Hematopoietic multipotent progenitor cell treated with erythropoietin and hydrocortisone succinate and interleukin-3 and kit ligand, for 15 days (in vitro differentiated cells): ENCODE data around the gene DSP.

Experiments
- DNase-seq: peaks from one replicate; pipeline ENCODE4 v3.0.0-alpha.2; 2015; ENCODE audit warnings: low spot score

The DSP gene, protein sequence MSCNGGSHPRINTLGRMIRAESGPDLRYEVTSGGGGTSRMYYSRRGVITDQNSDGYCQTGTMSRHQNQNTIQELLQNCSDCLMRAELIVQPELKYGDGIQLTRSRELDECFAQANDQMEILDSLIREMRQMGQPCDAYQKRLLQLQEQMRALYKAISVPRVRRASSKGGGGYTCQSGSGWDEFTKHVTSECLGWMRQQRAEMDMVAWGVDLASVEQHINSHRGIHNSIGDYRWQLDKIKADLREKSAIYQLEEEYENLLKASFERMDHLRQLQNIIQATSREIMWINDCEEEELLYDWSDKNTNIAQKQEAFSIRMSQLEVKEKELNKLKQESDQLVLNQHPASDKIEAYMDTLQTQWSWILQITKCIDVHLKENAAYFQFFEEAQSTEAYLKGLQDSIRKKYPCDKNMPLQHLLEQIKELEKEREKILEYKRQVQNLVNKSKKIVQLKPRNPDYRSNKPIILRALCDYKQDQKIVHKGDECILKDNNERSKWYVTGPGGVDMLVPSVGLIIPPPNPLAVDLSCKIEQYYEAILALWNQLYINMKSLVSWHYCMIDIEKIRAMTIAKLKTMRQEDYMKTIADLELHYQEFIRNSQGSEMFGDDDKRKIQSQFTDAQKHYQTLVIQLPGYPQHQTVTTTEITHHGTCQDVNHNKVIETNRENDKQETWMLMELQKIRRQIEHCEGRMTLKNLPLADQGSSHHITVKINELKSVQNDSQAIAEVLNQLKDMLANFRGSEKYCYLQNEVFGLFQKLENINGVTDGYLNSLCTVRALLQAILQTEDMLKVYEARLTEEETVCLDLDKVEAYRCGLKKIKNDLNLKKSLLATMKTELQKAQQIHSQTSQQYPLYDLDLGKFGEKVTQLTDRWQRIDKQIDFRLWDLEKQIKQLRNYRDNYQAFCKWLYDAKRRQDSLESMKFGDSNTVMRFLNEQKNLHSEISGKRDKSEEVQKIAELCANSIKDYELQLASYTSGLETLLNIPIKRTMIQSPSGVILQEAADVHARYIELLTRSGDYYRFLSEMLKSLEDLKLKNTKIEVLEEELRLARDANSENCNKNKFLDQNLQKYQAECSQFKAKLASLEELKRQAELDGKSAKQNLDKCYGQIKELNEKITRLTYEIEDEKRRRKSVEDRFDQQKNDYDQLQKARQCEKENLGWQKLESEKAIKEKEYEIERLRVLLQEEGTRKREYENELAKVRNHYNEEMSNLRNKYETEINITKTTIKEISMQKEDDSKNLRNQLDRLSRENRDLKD (N-terminal part only)

DNA sequence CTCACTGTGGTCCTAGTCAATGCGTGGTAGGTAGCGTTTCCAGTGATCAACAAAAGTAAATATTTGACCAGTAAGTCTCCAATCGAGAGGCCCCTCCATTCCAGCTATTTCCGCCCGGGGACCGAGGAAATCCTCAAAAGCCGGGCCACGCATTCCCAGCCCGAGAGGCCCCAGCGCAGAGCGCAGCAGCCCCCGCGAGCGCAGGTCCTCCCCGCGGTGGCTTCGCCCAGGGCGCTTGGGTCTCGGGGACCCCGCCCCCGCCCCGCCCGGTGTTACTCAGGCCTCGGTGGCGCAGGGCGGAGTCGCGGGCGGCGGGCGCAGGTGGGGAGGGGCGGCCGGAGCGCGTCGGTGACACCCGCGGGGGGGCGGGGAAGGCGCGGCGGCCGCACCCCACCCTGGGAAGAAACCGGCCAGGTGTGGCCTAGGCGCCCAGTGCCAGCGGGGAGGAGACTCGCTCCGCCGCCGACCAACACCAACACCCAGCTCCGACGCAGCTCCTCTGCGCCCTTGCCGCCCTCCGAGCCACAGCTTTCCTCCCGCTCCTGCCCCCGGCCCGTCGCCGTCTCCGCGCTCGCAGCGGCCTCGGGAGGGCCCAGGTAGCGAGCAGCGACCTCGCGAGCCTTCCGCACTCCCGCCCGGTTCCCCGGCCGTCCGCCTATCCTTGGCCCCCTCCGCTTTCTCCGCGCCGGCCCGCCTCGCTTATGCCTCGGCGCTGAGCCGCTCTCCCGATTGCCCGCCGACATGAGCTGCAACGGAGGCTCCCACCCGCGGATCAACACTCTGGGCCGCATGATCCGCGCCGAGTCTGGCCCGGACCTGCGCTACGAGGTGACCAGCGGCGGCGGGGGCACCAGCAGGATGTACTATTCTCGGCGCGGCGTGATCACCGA, at the start of gene DSP:
Gene DSP, plus strand, starts transcription at position 497 of the 890 bp plus-strand sequence. Its CDS starts 245 bp downstream, at position 742.
- no peak for DNase-seq

DNA sequence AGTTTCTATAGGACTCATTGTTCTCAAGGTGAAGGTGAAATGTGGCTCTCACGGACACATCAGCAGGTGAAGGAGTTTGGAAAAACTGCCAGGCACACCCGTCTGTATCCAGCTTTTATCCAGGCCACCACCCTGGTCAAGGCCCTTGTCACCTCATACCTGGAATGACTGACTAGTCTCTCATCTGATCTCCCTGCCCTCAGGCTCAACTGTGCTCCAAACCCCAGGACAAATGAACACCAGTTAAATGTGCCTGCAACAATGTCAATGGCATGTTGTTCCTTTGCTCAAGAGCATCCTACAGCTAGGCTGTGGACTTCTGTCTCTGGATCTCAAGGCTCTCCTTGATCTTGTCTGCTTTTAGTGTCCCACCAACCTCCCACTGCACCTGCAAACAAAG, 47.6 kb upstream of the DSP start:
- DNase-seq: no peak

DNA sequence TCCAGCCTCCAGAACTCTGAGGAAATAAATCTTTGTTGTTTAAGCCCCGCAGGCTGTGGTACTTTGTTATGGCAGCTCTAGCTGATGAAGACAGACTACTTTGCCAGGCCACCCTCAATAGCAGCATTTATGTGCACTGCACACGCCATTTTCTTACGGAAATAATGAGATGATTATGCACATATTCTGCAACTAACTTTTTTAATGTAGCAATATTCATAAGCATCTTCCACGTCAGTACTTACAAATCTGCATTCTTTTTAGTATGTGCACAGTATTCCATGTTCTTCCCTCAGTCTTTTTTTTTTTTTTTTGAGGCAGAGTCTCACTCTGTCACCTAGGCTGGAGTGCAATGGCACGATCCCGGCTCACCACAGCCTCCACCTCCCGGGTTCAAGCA, 46.8 kb upstream of the DSP start:
- no peak for DNase-seq

DNA sequence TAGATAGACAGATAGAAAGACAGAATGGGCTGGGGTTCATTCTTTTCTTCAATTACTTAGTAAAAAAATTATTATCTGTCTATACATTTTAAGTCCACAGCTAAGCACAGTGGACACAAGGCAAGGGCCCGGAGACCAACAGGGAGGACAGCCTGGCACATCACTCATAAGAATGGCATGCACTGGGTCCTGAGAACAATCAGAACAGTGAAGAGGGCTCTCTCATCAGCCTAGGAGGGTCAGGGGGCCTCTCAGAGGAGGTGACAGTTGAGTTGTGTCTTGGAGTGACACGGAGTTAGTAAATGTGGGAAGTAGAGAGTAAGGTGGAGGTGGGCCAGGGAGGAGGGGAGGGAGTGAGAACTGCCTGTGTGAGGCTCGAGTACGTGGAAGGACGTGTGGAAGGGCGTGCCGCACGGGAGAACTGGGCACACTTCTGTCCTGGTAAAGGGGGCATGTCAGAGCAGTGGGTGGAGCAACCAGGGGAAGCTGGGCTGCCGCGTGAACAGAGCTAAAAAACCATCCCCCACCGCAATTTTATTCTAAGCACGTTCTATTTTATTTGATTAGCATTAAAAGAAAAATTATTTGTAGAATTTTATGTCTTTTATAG, 45.1 kb upstream of the DSP start:
- DNase-seq: no peak

DNA sequence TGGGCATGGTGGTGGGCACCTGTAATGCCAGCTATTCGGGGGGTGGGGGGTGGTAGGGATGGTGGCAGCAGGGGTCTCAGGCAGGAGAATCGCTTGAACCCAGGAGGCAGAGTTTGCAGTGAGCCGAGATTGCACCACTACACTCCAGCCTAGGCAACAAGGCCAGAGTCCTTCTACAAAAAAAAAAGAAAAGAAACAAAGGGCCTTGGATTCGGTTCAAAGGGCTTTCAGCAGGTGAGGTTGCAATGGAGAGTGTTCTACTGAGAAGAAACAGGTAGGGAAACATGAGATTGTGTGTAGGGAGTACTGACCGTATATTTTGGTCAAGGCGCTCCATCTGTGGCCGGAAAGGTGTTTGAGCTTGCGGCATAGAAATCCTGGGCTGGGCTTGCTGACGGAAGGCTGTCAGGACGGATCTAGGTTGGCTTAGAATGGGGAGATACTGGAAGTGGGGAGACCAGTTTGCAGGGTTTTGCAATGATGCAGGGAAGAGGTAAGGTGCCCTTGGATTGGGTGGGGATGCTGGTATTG, 40.7 kb upstream of the DSP start:
- DNase-seq: no peak

DNA sequence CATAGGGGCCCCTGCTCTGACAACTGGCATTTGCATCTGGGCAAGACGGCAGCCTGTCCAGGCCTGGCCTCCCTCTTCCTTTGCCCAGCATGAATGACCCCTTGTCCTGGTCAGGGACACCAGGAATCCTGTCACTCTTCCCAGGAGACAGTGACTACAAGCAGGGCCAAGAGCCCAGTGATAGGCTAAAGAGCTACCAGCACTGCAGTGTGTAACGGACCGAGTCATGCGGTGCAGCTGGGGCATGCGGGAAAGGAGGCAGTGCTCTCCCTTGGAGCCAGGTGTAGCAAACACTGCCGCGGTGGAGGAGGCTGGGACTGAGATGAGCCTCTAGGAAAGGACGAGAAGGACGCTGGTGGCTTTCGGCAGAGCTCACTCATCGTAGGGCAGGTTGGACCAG, 38.7 kb upstream of the DSP start:
- DNase-seq: no peak

DNA sequence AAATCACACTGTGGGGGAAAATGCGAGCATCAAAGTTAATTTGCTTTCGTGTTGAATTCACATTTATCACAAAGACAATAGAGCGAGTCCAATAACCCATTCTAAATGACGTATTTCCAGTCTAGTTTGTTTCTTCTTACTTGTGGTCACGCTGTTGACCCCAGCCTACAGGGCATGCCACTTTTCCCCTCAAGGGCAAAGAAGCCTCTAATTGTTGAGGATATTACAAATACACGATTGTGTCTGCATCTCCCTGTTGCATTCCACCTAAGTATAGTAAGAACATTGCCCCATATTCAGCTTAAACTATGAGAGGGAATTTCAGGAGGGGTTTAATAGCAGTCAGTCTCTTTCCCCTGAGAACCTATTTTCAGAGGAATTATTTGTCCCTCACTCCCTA, 37.4 kb upstream of the DSP start:
- no peak for DNase-seq

DNA sequence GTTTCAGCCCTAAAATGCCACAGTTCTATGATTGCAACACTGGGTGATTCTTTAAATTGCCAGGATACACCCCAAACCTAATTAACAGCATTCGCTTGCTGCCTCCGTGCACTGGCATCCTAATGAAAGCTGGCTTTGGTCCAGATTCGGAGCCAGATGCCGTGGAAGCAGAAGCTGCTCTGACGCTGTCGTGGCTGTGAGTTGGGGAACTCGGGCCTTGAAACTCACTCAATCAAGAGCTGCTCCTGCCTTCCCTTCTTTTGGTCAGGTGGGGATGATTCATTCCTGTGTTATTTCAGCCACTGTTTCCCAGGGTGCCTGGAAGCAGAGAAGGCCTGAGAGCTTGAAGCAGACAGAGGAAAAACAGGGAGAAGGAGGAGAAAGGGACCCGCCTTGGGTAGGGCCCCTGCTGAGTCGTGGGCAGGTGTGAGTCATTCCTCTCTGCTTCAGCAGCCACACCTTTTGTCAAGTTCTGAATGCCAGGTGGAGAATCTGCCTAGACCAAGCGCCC, 36.2 kb upstream of the DSP start:
- no peak for DNase-seq

DNA sequence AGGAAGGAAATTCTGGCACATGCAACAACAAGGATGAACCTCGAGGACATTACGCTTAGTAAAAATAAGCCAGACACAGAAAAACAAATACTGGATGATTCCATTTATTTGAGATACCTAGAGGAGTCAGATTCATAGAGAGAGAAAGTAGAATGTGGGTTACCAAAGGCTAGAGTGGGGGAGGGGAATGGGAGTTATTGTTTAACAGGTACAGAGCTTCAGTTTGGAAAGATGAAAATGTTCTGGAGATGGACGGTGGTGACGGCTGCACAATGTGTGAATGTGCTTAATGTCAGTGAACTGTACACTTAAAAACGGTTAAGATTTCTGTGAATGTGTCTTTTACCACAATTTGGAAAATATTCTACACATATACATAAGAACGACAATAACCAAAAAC, 33.9 kb upstream of the DSP start:
- DNase-seq: no peak

DNA sequence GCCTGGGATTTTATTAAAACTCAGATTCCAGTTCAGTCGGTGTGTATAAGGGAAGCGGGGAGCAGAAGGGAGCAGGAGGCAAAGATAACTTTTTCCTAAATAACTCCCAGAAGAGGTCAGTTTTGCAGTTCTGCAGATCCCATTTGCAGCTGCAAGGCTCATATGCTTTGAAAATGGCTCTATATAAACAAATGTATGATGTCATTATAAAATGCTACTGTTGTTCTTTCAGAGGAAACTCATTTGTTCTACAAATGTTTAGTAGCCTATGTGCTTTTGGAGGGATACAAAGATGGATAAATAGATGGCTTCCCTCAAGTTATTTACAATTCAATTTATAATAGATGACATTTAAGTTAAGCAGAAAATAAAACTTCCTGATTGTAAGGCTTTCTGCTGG, 29.2 kb upstream of the DSP start:
- no peak for DNase-seq

DNA sequence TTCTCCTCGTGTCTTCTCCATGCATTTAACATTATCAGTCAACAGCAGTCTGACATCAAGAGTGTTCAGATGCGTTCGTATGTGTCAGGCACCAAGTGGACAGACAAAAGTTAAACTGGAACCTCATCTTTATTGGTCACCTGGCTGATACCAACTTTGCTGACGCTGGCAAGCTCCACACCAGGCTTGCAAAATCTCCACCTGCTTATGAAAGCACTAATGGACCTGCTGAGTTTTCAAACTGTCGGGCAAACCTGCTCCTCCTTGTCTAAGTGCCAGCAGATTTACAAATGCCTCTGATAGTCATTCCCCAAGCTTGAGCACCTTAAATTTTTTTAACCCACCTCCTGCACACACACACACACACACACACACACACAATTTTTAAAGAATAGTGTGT, 27.9 kb upstream of the DSP start:
- no peak for DNase-seq

DNA sequence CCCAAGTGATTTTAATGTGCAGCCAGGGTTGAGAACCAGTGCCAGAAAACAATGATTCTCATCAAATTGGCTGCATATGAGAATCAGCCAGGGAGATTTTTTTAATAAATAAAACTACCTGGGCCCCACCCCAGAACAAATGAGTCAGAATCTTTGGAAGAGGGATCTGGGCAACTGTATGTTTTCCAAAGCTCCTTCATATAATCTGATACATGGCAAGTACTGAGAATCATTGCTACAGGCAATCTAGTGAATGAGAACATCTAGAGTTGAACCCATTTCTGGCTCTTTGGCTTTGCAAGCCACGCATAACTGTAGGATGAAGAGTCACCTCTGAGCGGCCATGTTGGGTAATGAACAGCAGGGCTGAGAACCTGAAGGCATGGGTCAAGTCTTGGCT, 26.1 kb upstream of the DSP start:
- no peak for DNase-seq

DNA sequence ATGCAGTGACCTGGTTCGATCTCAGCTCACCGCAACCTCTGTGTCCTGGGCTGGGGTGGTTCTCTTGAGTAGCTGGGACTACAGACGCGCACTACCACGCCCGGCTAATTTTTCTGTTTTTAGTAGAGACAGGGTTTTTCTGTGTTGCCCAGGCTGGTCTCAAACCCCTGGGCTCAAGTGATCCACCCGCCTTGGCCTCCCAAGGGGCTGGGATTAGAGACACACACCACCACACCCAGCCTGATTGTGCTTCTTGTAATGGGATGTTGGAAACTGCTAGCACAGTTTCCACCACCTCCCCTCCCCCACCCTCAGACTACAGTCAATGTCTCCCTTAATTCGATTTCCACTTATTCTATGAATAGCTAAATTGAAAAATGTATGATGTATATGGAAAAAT, 22.6 kb upstream of the DSP start:
- no peak for DNase-seq

DNA sequence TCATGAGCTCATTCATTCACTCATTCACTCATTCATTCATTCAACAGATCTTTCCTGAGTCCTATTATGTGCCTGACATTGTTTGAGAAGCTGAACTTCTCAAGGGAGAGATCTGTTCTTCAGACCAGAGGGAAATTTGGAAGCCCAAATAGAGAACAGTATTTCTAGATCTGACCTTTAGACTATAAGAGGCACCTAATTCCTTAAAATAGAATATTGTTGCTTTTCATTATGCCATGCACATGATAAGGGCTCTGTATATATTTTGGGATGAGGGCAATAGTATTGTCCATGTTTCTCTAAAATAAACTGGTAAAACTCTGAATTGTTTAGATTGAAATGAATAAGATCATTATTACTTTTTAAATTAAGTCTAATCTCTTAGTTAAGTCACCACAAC, 18.6 kb upstream of the DSP start:
- no peak for DNase-seq

DNA sequence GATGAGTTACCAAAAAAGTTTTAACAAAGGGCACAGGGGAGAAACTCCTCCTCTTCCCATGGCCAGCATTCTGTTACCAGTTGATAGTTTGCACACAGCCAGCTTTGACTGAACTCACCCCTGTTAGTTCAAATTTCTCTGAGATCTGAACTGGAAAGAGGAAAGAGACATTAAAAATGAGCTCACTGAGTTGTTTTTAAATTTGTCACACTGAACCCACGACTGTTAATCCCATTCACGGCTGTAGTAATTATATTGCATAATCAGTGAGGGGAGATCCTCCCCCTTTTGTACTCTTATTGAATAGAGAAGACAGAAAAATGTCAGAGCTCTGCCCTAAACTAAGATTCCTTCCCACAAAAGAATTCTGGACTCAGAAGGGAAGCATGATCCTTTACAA, 17.5 kb upstream of the DSP start:
- no peak for DNase-seq

DNA sequence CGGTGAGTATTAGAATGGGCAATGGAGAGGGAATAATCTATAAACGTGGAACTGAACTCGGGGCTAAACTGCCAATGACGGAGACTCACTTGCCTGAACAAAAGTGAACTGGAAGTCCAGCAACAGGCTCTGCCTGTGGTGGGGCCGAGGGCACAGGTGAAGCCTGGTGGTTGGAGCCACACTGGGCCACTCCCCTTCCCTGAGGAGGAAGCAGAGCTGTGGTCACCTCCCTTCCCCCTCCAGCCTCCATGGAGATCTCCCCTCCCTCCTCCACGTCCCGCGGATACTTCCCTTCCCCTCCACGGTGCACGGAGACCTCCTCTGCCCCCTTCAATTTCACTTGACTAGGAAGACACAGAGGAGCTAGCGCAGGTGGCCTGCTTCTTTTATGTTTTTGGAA, 14.7 kb upstream of the DSP start:
- DNase-seq: no peak

DNA sequence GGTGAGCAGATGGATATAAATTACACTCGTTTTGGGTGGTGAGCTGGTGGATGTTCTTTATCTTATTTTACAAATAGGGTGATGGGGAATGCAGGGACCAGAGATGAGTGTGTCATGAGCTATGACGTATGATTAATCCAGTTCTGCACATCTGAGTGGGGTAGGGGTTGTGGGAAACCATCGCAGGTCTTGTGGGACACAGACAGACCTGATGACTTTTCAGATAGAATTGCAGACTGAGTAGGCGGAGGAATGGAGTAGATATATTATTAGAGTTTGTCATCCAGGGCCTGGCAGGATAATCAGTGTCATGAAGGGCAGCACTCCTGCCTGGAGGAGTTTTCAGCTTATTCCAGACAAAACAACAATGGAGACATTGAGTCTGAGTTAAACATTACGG, 12.9 kb upstream of the DSP start:
- DNase-seq: no peak

DNA sequence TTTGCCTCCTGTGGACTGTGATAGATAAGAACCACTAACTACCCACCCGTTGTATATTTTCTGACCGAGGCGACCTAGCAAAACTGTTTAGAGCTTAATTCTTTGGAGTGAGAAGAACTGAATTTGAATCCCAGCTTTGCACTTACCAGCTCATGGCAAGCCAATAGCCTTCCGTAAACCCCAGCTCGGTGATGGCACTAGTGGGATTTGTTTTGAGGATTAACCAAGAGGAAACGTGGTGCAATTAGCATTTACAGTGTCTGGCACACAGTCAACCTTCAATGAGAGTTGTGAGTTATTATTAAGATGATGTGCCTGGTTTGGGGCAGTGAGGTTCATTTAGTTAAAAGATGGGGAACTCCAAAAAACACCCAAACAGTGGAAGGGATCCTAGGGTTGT, 12.3 kb upstream of the DSP start:
- no peak for DNase-seq

DNA sequence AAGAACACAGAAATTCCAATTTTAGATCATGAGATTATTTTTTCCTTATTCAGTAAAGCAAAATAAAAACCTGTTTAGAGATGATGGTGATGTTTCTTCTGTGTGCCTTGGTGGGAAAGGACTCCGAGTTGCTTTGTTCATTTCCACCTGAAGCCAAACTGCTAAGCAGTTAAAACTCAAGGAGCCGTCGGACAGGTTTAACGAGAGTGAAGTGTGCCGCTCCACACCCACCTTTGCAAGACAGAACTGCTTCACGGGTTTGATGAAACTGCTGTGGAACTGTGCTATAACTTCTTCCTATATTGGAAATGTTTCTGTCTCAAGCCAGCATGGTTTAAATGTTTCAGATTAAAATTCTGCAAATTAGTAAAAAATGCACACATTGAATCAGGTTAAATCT, 9.2 kb upstream of the DSP start:
- no peak for DNase-seq

DNA sequence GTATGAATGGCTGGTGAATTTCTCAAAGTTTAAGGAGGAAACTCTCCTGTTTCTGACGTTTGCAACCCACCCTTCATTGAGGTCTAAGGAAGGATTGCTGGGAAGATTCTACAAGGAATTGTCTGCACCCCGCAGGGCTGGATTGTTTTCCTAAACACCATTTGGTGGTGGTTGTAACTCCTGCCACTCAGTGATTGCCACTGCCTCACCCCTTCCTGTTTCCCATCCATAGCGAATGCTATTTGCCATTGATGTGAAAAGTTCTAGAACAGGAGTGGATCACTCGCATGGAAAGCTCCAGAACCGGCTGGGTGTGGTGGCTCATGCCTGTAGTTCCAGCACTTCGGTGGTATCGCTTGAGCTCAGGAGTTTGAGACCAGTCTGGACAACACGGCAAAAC, 8.7 kb upstream of the DSP start:
- no peak for DNase-seq

DNA sequence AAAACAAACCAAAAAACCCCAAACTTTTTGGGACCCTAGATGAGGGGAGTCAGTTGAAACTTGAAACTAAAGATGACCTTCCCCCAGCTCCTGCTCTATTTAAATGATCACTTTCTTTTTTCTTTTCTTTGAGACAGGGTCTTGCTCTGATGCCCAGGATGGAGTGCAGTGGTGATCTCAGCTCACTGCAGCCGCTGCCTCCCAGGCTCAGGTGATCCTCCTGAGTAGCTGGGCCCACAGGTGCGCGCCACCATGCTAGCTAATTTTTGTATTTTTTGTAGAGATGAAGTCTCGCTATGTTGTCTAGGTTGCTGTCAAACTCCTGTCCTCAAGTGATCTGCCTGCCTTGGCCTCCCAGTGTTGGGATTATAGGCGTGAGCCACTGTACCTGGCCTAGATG, 7.3 kb upstream of the DSP start:
- no peak for DNase-seq
